HL-60/S4 (cell line): ENCODE results near the gene SERPINB3.
"Not testable (repeated sequence)": the region's sequence is repeated elsewhere in the genome, so short reads cannot be mapped to it uniquely, and the experiment has no call there.

Experiments
- in situ Hi-C: fragments of 300-500 bp; cut with MboI; formaldehyde crosslinking; loops from 2 replicates; pipeline ENCODE4 v1.14.3; 2022; ENCODE audit warnings: low sequenced_read_pairs

Gene SERPINB3

DNA sequence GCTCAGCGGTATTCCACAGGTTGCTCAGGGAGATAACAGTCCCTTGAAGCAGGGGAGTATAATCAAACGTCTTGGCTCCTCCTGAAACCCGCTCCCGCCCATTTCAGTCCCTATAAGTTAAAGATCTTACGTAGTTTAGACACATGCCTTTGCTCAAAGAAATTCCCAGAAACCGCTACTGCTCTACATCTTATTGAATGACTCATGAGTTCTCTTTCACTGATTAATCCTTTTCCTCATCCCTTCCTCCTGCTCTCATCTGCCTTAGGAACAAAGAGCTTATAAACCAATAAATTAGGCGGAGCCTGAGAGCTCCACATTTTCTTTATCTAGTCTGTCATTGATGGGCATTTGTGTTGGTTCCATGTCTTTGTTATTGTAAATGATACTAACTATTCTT lies 13.5 kb downstream of the SERPINB3 start:
- in situ Hi-C loops = no loop called here

DNA sequence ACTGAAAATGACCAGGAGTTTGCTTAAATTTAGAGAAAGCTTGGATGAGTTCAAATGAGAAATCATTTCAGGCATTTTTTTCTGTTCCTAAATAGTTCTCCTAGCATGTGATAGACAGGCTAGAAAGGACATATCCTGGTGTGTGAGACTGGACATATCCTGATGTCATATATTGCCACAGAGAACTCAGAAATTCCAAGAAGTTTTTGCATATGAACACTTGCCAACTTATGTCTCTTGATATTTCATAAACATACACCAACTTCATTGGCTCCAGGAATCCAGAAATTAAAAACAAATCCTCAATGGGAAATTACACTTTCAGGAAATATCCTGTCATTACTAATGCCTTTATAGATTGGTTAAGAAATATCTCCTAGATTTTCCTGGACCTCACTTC lies 14.8 kb downstream of the SERPINB3 start:
- in situ Hi-C loops = no loop called here

DNA sequence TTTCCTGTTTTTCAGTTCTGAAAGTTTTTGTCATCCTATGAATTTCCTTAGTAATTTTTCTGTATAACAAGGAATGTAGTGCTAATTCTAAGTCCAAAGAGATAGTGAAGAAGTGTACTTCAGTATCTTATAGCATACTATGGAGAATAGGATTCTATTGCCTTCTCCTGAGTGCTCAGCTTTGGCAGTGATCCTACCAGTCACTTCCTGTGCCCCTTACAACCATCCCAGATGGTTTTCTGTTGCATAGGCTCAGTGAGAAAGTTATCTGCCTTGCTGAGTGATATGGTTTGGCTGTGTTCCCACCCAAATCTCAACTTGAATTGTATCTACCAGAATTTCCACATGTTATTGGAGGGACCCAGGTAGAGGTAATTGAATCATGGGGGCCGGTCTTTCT lies 17.0 kb downstream of the SERPINB3 start:
- in situ Hi-C loops = not testable (repeated sequence)

DNA sequence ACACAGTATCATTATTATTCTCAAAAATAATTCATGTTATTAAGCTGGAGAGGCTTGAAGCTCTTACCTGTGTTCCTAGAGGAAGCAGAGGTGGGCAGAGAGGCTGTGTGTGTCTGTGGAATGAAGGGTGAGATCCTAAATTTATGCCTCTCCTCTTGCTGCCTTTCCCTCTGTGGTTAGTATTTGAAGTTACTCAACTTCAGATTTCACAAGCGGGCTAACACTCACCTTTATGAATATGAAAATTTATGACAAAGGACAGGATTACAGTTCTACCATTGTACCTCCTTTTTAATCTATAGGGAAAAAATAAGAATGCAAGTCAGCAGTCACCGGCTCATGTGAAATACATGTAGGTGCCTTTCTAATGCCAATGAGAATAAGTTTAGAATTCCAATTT lies 17.6 kb downstream of the SERPINB3 start, which contains the start of gene SERPINB4:
Gene SERPINB4 (minus strand): TSS at position 115 of the 400 bp plus-strand sequence. CDS start 679 bp downstream, outside the sequence.
- in situ Hi-C loops = not testable (repeated sequence)

DNA sequence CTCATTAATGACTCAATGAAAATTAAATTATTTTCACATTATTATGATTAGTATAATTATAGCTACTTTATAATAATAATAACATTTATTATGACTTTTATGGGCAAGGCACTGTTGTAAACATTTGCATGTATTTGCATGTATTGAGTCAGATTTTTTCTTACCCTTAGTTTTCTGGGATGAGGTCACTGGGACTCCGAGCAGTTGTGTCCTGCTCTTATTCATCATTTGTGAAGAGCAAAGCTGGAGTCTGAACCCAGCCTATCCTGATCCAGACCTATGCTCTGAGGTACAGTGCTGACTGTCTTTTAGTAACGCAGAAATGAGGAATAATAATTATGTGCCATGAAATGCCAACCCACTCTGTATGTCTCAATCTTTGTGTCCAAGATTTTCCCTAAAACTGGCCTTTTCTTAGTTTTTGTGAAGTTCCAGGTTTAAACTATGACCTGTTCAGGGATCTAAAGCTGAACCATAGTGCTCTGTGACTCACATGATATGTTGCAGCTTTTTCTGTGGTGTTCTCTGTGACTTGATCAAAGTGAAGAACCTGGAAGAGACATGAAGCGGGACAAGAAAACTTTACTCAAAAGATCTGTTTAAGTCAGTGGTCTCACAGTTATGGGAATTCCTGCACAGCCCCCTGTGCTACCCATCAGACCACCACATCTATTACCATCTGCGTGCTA lies 18.9 kb downstream of the SERPINB3 start:
- in situ Hi-C loops = not testable (repeated sequence)

DNA sequence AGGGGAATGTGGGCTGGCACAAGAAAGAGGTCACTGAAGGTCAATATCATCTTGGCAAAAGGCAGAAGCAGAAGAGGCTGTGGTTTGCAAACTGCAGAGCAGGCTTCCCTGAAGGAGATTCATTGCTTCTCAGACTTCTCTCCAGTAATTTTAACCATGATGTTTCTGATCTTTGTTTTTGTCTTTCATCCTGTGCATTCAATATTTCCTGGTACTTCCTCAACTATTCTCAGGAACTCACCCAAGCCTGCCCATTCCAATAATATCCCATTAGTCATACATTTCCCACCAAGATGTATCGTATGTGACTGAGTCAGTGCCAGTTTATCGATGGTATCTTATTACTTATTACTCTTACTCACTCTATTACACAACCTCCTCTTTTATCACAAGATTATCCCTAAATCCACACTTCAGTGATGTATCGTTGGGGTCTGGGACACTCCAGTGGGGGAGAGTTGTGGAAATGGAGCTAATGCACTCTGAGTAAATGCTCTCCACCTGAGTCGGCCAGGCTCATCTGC lies 20.5 kb downstream of the SERPINB3 start:
- in situ Hi-C loops = not testable (repeated sequence)

DNA sequence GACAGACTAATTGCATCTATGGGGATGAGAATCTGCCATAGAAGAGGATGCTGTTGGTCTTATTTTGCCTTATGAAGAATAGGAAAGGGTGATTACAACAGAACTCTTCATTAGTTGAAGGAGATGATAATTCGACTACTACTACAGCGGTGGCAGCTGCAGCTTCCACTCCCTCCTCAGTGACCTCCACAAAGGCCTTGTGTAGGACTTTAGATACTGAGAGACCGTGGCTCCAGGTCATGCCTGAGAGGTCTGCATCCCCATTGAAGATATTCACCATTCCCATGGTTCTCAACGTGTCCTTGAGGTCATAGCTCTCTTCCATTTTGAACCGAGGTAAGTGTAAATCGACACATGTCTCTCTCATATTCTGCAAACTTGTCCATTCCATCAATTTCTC lies 24.0 kb downstream of the SERPINB3 start:
- in situ Hi-C loops = no loop called here

DNA sequence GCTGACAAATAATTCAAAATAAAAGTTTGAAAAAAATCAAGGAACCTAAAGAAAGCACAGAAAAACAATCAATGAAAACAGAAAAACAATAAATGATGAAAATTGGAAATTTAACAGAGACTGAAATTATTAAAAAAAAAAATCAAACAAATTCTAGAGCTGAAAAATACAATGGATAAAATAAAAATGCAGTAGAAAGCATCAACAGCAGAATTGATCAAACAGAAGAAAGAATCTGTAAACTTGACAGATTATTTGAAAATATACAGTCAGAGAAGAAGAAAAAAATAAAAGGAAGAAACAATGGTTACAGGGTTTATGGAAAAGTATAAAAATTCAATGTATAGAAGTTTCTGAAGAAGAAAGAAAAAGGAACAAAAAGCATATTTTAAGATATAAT lies 33.9 kb downstream of the SERPINB3 start:
- in situ Hi-C loops = no loop called here

DNA sequence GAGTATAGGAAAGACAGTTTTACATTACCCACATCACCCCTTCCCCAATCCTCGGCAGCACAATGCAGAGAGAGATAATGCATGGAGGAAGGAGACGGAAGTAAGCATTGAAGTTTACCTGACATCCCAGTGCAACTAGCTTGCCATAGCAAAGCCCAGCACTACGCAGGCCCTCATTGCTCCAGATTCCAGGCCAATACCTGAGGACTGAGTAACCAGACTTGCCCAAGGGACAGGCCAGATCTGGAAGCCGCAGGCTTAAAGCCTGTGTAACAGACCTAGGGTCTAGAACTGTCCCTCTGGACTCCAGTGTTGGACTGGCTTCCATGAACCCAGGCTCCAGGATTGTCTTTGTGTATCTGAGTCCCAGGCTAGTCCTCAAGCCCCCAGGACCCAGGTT lies 35.3 kb downstream of the SERPINB3 start:
- in situ Hi-C loops = no loop called here

DNA sequence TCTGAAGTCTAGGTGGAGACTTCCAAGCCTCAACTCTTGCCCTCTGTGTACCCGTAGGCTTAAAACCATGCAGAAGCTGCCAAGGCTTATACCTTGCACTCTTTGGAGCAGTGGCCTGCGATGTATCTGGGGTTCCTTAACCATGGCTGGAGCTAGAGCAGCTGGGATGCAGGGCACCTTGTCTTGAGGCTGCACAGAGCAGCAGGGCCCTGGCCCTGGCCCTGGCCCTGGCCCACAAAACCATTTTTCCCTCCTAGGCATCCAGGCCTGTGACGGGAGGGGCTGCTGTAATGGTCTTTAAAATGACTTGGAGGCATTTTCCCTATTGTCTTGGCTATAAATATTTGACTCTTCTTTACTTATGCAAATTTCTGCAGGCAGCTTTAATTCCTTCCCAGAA lies 36.8 kb downstream of the SERPINB3 start:
- in situ Hi-C loops = no loop called here

DNA sequence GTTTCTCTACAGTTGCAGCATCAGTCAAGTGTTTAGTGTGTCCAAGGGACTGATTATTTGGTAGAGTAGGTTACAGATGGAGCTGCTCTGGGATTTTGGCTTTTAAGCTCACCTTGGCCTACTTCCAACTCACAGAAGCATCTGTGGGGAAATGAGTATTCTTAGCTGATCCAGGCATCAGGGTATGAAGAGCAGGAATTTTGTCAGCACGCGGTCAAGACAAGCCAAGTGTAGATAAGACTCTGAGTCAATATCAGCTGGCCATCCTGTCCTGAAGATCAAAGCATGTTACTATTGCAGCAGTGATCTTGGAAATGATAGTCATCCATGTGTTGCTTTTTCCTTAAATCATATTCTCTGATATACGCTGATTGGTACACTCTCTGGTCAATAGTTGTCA lies 42.0 kb downstream of the SERPINB3 start:
- in situ Hi-C loops = no loop called here

DNA sequence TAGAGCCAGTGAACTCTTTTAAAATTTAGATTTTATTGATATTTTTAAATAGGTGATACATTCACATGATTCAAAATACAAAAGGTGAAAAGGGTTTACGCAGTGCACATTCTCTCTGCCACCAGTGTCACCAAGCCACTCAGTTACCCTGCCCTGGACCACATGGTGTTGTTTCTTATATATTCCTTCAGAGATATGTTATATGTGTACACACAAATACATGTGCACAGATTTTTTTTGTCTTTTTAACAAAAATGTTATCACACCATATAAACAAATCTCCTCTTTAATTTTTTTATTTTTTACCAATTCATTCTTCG lies 43.8 kb downstream of the SERPINB3 start:
- in situ Hi-C loops = no loop called here

DNA sequence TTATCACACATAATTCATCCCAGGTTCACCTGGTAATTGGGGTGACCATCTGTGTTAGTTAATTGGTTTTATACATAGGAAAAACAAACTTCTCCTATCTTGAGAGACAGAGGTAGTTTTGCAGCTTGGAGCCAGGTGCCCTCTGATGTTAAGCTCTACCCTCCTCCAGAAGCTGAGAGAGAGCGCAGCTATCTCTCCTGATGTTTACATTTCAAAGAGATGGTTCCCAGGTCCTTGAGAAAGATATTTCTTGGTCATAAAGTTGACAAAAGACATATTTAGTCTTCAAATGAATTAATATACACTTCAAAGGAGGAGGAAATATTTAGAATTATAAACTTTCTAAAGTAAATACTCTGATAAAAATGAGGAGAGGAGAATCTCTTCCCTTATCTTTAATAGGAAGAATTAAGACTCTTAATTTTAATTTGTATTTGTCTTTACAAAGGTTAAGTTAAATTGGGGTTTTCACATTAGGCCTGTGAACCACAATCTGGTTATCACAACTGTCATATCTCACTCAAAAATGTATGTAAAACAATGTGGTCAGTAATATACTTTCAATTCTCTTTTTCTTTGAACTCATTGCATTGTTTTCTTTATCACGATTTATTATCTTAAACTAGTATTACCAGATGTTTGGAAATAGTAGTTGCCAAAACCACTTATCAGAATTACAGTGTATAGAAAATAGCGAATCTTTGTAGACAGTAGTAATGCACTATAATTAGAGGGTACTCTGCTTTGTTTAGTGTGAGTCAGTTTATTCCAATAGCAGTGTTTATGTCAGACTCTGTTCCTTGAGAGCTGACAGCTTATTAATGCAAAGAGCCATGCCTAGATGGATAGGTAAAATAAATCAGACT lies 44.4 kb downstream of the SERPINB3 start:
- in situ Hi-C loops = no loop called here

DNA sequence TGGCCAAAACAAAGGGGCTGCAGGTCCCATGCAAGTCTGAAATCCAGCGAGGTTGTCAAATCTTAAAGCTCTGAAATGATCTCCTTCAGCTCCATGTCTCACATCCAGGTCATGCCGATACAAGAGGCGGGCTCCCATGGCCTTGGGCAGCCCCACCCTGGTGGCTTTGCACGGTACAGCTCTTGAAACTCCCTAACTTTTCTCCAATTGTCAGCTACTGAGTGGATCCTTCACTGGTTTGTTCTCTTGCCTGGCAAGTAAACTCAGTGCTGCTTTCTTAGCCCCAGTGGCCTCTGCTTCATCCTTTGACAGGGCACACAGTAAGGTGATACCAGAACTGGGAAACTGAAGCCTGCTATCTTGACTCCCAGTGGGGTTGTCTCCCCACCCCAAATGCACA lies 48.3 kb downstream of the SERPINB3 start:
- in situ Hi-C loops = no loop called here

DNA sequence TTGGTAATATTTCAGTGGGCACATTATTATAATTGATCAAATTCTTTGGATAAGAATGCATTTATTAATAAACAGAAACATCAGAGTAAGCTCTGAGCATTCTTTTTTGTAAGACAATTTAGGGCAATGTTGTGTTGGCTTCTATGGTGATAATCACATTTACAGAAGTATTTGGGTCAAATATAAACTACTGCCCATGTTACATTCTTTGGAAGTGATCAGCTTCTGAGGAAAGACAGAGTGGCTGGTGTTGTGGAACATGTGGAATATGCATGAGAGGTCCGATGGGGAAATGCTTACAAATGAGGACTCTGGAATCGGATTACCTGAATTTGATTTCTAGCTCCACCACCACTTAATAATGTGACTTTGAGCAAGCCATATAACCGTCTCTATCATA lies 55.2 kb downstream of the SERPINB3 start:
- in situ Hi-C loops = no loop called here
